Measurements from ENCODE around the gene EYA4.

- TF ChIP-seq CTCF (IDR thresholded peaks at IDR 0.05; ENCODE audit: low read length) (no peak), EZH2 (IDR thresholded peaks at IDR 0.05; ENCODE audit: borderline replicate concordance, low read length) (no peak)
These were observed 76.5 kb downstream of the EYA4 start for GRCh38 chr6:133317704-133318103.
